Suprapubic skin (tissue), 4 donors: ENCODE results near the gene SEMA6A.

Experiments used
- EP300 ChIP-seq: sonication (generic); formaldehyde crosslinking; IDR thresholded peaks from one replicate; pipeline ENCODE4 v1.6.1; 2017; ENCODE audit warnings: antibody characterized with exemption
- POLR2A ChIP-seq, 2 donors: fragments of 450-650 bp; IDR thresholded peaks; one replicate each; pipeline ENCODE4 v1.6.1; 2017; ENCODE audit warnings: antibody characterized with exemption in 2 of 2, mild to moderate bottlenecking in 2 of 2, moderate library complexity in 2 of 2
- POLR2AphosphoS5 ChIP-seq, 3 donors: sonication (generic); formaldehyde crosslinking; IDR thresholded peaks; one replicate each; pipeline ENCODE4 v1.6.1; 2017; ENCODE audit warnings: antibody characterized with exemption in 3 of 3
- TF ChIP-seq, protein P1 (sequence below), 2 donors: fragments of 200-600 bp in 1 of 2; fragments of 450-650 bp in 1 of 2; sonication (generic) in 1 of 2; IDR thresholded peaks; one replicate each; pipeline ENCODE4 v1.5.1; 2016 to 2019; ENCODE audit warnings: antibody characterized with exemption in 2 of 2, mild to moderate bottlenecking in 1 of 2, moderate library complexity in 1 of 2

DNA sequence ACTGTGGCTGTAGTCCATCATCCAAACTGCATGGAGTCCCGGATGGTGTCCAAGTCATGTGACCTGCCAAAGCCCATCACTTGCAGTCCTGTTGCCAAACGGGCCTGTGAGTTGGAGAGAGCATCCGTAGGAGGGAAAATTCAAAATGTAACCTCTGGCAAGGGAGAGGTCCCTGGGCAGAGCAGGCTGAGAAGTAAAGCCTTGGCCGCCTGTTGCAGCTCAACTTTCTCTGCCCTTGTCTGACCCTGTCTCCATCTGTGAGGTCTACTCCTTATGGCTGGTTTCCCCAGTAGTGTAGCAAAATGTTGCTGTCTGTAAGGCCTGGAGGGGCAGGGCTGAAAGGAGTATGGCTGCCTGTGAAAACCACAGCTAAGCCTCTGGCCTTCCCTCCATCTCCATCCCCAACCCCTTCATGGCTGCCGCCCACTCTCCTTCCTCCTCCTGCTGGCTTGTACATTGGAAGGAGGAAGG, 163.5 kb downstream of the SEMA6A start:
- TF ChIP-seq, protein P1, sequence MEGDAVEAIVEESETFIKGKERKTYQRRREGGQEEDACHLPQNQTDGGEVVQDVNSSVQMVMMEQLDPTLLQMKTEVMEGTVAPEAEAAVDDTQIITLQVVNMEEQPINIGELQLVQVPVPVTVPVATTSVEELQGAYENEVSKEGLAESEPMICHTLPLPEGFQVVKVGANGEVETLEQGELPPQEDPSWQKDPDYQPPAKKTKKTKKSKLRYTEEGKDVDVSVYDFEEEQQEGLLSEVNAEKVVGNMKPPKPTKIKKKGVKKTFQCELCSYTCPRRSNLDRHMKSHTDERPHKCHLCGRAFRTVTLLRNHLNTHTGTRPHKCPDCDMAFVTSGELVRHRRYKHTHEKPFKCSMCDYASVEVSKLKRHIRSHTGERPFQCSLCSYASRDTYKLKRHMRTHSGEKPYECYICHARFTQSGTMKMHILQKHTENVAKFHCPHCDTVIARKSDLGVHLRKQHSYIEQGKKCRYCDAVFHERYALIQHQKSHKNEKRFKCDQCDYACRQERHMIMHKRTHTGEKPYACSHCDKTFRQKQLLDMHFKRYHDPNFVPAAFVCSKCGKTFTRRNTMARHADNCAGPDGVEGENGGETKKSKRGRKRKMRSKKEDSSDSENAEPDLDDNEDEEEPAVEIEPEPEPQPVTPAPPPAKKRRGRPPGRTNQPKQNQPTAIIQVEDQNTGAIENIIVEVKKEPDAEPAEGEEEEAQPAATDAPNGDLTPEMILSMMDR (IDR thresholded peaks at IDR 0.05), result no peak
- TF ChIP-seq EP300 (no peak), POLR2AphosphoS5 (IDR thresholded peaks at IDR 0.05) (no peak), POLR2A (IDR thresholded peaks at IDR 0.05) (no peak)
